ENCODE data around the gene DSC3. TPM values are rescaled to one million over a fixed set of nuclear protein-coding genes. Genes with fewer than 3 reads are reported as not detected.

DSC3 gene
- total RNA-seq, 1 experiment from 2014 or later = 0.61 TPM

DNA sequence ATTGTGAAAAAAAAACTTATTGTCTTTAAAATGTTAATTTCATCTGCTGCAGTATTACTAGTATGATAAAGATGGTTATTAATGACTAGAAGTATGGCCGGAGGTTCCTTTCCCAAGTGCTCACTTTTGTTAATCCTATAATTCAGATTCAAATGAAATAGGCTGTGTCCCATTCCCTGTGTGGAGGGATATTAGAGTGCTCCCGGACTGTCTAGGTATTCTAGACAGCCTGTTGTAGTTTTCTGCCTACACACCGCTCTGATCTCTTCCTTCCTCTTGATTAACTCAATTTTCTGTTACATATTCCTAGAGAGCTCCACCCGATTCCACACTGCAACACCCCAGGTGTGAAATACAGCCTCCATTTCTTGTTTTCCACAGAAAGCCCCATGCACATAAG, 15.4 kb upstream of the DSC3 start:
- DNase-seq = no peak
- Histone ChIP-seq H2BK120ac (ENCODE audit: low read depth, low read length, poor library complexity, severe bottlenecking) (no peak overlapping the region), H3K79me1 (ENCODE audit: insufficient read depth, low read depth, low read length, poor library complexity, severe bottlenecking) (no peaks in the 10 kb centered on the region), H2AK5ac (ENCODE audit: insufficient read length, low read length) (no peak overlapping the region), H3K9me3 (ENCODE audit: control insufficient read depth, low read depth, low read length) (no peaks in the 10 kb centered on the region), H3K18ac (ENCODE audit: insufficient read length, low read depth, low read length) (no peak overlapping the region), H2BK5ac (ENCODE audit: insufficient read length, low read length) (no peak overlapping the region), H3K56ac (ENCODE audit: insufficient read length, low read depth, low read length) (no peak overlapping the region), H3K27ac (ENCODE audit: insufficient read length, low read depth, low read length) (no peak overlapping the region), H2BK15ac (ENCODE audit: low read depth, low read length) (no peak overlapping the region), H4K20me1 (ENCODE audit: control insufficient read depth, insufficient read depth, insufficient read length) (no peaks in the 10 kb centered on the region), H3K23me2 (ENCODE audit: insufficient read length, low read depth, low read length, poor library complexity, severe bottlenecking) (no peaks in the 10 kb centered on the region), H3K4me1 (ENCODE audit: insufficient read depth, low read length) (no peaks in the 10 kb centered on the region), H2BK20ac (ENCODE audit: low read depth, low read length, poor library complexity, severe bottlenecking) (no peak overlapping the region), H3K23ac (ENCODE audit: insufficient read length, low read depth, low read length) (no peak overlapping the region), H3K27me3 (ENCODE audit: insufficient read depth, low read length) (no peaks in the 10 kb centered on the region), H3T11ph (ENCODE audit: low read length) (no peak overlapping the region), H4K91ac (ENCODE audit: insufficient read length, low read depth, low read length) (no peak overlapping the region), H3K79me2 (ENCODE audit: insufficient read depth, low read length) (no peaks in the 10 kb centered on the region), H3K4ac (ENCODE audit: low read depth, low read length) (no peak overlapping the region), H2AFZ (ENCODE audit: low read length) (no peak overlapping the region), H2BK12ac (ENCODE audit: insufficient read length, low read depth, low read length) (no peak overlapping the region), H3K14ac (ENCODE audit: insufficient read depth, low read length) (no peak overlapping the region), H3K9ac (ENCODE audit: extremely low read depth, insufficient read length, low read length) (no peak overlapping the region), H4K8ac (replicated peaks; ENCODE audit: insufficient read length, low read depth, low read length) (no peak overlapping the region), H3K4me2 (ENCODE audit: insufficient read depth, insufficient read length, low read length) (no peak overlapping the region), H4K5ac (ENCODE audit: insufficient read length, low read depth, low read length) (no peak overlapping the region)
- H3K4me3 Mint-ChIP-seq = no peak overlapping the region
- no peak overlapping the region for H3K27ac Mint-ChIP-seq
- TF ChIP-seq, protein P1, sequence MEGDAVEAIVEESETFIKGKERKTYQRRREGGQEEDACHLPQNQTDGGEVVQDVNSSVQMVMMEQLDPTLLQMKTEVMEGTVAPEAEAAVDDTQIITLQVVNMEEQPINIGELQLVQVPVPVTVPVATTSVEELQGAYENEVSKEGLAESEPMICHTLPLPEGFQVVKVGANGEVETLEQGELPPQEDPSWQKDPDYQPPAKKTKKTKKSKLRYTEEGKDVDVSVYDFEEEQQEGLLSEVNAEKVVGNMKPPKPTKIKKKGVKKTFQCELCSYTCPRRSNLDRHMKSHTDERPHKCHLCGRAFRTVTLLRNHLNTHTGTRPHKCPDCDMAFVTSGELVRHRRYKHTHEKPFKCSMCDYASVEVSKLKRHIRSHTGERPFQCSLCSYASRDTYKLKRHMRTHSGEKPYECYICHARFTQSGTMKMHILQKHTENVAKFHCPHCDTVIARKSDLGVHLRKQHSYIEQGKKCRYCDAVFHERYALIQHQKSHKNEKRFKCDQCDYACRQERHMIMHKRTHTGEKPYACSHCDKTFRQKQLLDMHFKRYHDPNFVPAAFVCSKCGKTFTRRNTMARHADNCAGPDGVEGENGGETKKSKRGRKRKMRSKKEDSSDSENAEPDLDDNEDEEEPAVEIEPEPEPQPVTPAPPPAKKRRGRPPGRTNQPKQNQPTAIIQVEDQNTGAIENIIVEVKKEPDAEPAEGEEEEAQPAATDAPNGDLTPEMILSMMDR (conservative IDR thresholded peaks at IDR 0.05) = no peak
- H3K4me1 Mint-ChIP-seq = peaks cover 26 to 32% of the 10 kb centered on the region in 2 experiments
- no peaks in the 10 kb centered on the region; the same call in 1 of the 2 replicates for H3K27me3 Mint-ChIP-seq (ENCODE audit: low read depth)
- peaks cover 2 to 3% of the 10 kb centered on the region in 2 experiments; a peak in 1 of 5 replicates for H3K9me3 Mint-ChIP-seq
- peaks cover 0 to 3% (median 0%) of the 10 kb centered on the region in 3 experiments; a peak in 3 of 7 replicates for H3K36me3 Mint-ChIP-seq (ENCODE audit: insufficient read depth in 1 of 3, low read depth in 3 of 3)
- no CpG with 5 or more reads among the region's 4 CpGs for WGBS (ENCODE audit: extremely low coverage, insufficient read length, low lambda C conversion rate)

Data from H9 (cell line).